A549 (cell line): ENCODE data around the gene ZFPM1. TPM values are rescaled to one million over a fixed set of nuclear protein-coding genes. Genes with fewer than 3 reads are reported as not detected.

Source experiments
- ATAC-seq, 2 experiments: fragments of 200-7000 bp in 1 of 2; fragments of >200 bp in 1 of 2; cut with Nextera tagmentation in 1 of 2; cut with Tn5 transposase in 1 of 2; 3 replicates each; pipeline versions ENCODE4 v1.8.0 to v1.9.1; 2018 to 2020; ENCODE audit warnings: mild to moderate bottlenecking in 1 of 2, moderate library complexity in 1 of 2
- CTCF ChIA-PET: fragments of 300-600 bp; sonication (Branson Sonifier 250); formaldehyde crosslinking; extraction: SDS; loops from one replicate; lab custom pipeline; 2021; ENCODE audit warnings: antibody characterized with exemption, inconsistent platforms; lab: Yijun Ruan, JAX
- POLR2A ChIA-PET: fragments of 350-600 bp; formaldehyde crosslinking; extraction: SDS; loops from one replicate; lab custom pipeline; 2021; ENCODE audit warnings: antibody characterized with exemption, inconsistent platforms; lab: Yijun Ruan, JAX
- DNase-seq, 2 experiments: peaks; one replicate each; pipeline versions ENCODE4 v3.0.0 to v3.0.0-alpha.2; 2011 to 2016; ENCODE audit warnings: low read depth in 1 of 2, low spot score in 1 of 2
- FAIRE-seq: peaks from 2 replicates; lab custom pipeline; 2011; peaks lifted over from hg19 to GRCh38; lab: Jason Lieb, UNC
- H3K27ac ChIP-seq, 2 experiments: fragments of >200 bp; sonication (Bioruptor Twin); formaldehyde crosslinking; 3 replicates each; pipeline ENCODE4 v1.5.1; 2016 to 2017
- H3K4me1 ChIP-seq: fragments of >200 bp; sonication (Bioruptor Twin); formaldehyde crosslinking; 3 replicates; pipeline ENCODE4 v1.6.1; 2016
- H3K4me2 ChIP-seq: fragments of >200 bp; sonication (Bioruptor Twin); formaldehyde crosslinking; 3 replicates; pipeline ENCODE4 v1.6.1; 2016
- H3K4me3 ChIP-seq: fragments of >200 bp; sonication (Bioruptor Twin); formaldehyde crosslinking; 3 replicates; pipeline ENCODE4 v1.5.1; 2016
- H3K9me3 ChIP-seq: fragments of >200 bp; sonication (Bioruptor Twin); formaldehyde crosslinking; 3 replicates; pipeline ENCODE4 v1.6.1; 2016
- BHLHE40 ChIP-seq: IDR thresholded peaks from 2 replicates; pipeline ENCODE4 v1.6.1; 2012; ENCODE audit warnings: low read depth, low read length, inconsistent platforms
- CHD2 ChIP-seq: fragments of 150-350 bp; IDR thresholded peaks from 2 replicates; pipeline ENCODE4 v1.6.1; 2014; ENCODE audit warnings: low read length; ENCODE audit not compliant: partially characterized antibody
- CHD4 ChIP-seq: fragments of 200-600 bp; sonication (generic); IDR thresholded peaks from 2 replicates; pipeline ENCODE4 v1.6.1; 2016; ENCODE audit warnings: antibody characterized with exemption, mild to moderate bottlenecking, borderline replicate concordance
- EHMT2 ChIP-seq: fragments of 200-600 bp; sonication (generic); IDR thresholded peaks from 2 replicates; pipeline ENCODE4 v1.6.1; 2016; ENCODE audit warnings: antibody characterized with exemption, low read depth, mild to moderate bottlenecking, moderate library complexity
- FOSL2 ChIP-seq, 2 experiments: fragments of 450-650 bp in 1 of 2; fragments of >200 bp in 1 of 2; sonication (Bioruptor Twin) in 1 of 2; formaldehyde crosslinking; IDR thresholded peaks; 2 replicates each; pipeline versions ENCODE4 v1.5.0 to v1.6.1; 2016 to 2020; ENCODE audit warnings: mild to moderate bottlenecking in 1 of 2, moderate library complexity in 1 of 2
- GATA3 ChIP-seq: IDR thresholded peaks from 2 replicates; pipeline ENCODE4 v1.6.1; 2012; ENCODE audit warnings: borderline replicate concordance
- HDAC2 ChIP-seq: fragments of 200-600 bp; sonication (generic); IDR thresholded peaks from 2 replicates; pipeline ENCODE4 v1.6.1; 2016
- HOXB13 ChIP-seq: fragments of 250-450 bp; sonication (Bioruptor Pico); IDR thresholded peaks from 2 replicates; pipeline ENCODE4 v1.5.0; 2020; ENCODE audit warnings: low read depth, mild to moderate bottlenecking, moderate library complexity
- KDM5A ChIP-seq: fragments of 200-600 bp; sonication (generic); IDR thresholded peaks from 2 replicates; pipeline ENCODE4 v1.6.1; 2016; ENCODE audit warnings: antibody characterized with exemption, mild to moderate bottlenecking
- SREBF2 ChIP-seq: fragments of 450-650 bp; IDR thresholded peaks from 2 replicates; pipeline ENCODE4 v1.6.1; 2014; ENCODE audit warnings: mild to moderate bottlenecking, moderate library complexity
- TFCP2L1 ChIP-seq: fragments of 250-450 bp; sonication (Bioruptor Pico); IDR thresholded peaks from 2 replicates; pipeline ENCODE4 v1.5.0; 2021; ENCODE audit warnings: mild to moderate bottlenecking
- USF2 ChIP-seq: fragments of 450-650 bp; IDR thresholded peaks from 2 replicates; pipeline ENCODE4 v1.6.1; 2014; ENCODE audit warnings: antibody characterized with exemption
- ZFP36 ChIP-seq: fragments of 450-650 bp; IDR thresholded peaks from 2 replicates; pipeline ENCODE4 v1.6.1; 2014; ENCODE audit warnings: borderline replicate concordance; ENCODE audit not compliant: partially characterized antibody
- ZNF302 ChIP-seq: fragments of 250-450 bp; sonication (Bioruptor Pico); IDR thresholded peaks from 2 replicates; pipeline ENCODE4 v1.9.0; 2021; ENCODE audit warnings: inconsistent platforms, mild to moderate bottlenecking, moderate library complexity
- WGBS: methylation state at CpG from one replicate; pipeline ENCODE4 v1.1.6; 2017; ENCODE audit errors: missing lambda C conversion rate; 5-methylcytosine and 5-hydroxymethylcytosine counted together
- polyA plus RNA-seq, 4 experiments: library from polyadenylated mRNA; depleted of rRNA in 3 of 4; stranded (reverse); fragments of >200 nt; fragmentation: RNase III in 1 of 4; extraction: RNeasy Plus Mini Kit Qiagen cat#74134 plus additional on column Dnase treatment in 1 of 4; gene quantifications; 2 replicates in 3 of 4; 3 replicates in 1 of 4; pipeline ENCODE4 v1.2.3, GENCODE V29; 2011 to 2017
- TF ChIP-seq, protein P1 (sequence below): IDR thresholded peaks from 2 replicates; pipeline ENCODE4 v1.6.1; 2012
- TF ChIP-seq, protein P2 (sequence below): fragments of 250-450 bp; sonication (Bioruptor Pico); IDR thresholded peaks from 2 replicates; pipeline ENCODE4 v1.5.0; 2020; ENCODE audit warnings: low read depth, mild to moderate bottlenecking, moderate library complexity
- TF ChIP-seq, protein P3 (sequence below): IDR thresholded peaks from 2 replicates; pipeline ENCODE4 v1.6.1; 2012; ENCODE audit warnings: low read depth, borderline replicate concordance
- TF ChIP-seq, protein P4 (sequence below): IDR thresholded peaks from 2 replicates; pipeline ENCODE4 v1.6.1; 2012
- TF ChIP-seq, protein P5 (sequence below): fragments of 200-600 bp; sonication (generic); IDR thresholded peaks from 2 replicates; pipeline ENCODE4 v1.6.1; 2016; ENCODE audit warnings: antibody characterized with exemption, mild to moderate bottlenecking, moderate library complexity

ZFPM1 gene
- polyA plus RNA-seq, 2 of the 4 experiments (the other 2 are of a cell fraction): 0.36 to 2.5 TPM

DNA sequence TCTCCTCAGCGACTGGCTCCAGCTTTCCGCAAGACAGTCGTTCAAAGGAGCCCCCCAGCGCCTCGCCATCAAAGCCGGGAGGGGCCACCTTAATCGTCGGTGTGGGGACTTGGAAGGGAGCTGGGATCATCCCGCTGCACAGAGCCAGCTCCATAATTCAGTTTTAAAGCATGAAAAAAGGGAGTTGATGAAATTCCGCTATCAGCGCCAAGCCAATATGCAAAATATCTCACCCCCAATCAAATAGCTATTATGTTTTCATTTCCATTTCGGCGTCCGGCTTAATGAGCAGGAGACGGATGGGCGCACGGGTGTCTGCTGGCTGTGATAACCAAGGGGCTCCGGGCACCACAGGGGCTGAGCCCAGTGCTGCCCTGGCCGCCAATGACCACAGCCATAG, 27.7 kb downstream of the ZFPM1 start:
- Histone ChIP-seq H3K27ac (no peak overlapping the region), H3K9me3 (no peaks in the 10 kb centered on the region), H3K4me2 (no peak overlapping the region), H3K4me3 (no peak overlapping the region), H3K4me1 (no peaks in the 10 kb centered on the region)
- no peak for TF ChIP-seq SREBF2
- TF ChIP-seq HOXB13 (CRISPR knock-in tag): no peak
- no peak for TF ChIP-seq USF2
- TF ChIP-seq EHMT2: no peak
- no peak for TF ChIP-seq FOSL2 (IDR thresholded peaks at IDR 0.05)
- no peak for TF ChIP-seq FOSL2 (CRISPR knock-in tag; IDR thresholded peaks at IDR 0.05)
- TF ChIP-seq ZNF302 (CRISPR knock-in tag): no peak
- no peak for TF ChIP-seq HDAC2
- no peak for TF ChIP-seq TFCP2L1 (CRISPR knock-in tag)
- no peak for TF ChIP-seq KDM5A
- no peak for TF ChIP-seq BHLHE40
- no peak for TF ChIP-seq GATA3
- TF ChIP-seq, protein P1, sequence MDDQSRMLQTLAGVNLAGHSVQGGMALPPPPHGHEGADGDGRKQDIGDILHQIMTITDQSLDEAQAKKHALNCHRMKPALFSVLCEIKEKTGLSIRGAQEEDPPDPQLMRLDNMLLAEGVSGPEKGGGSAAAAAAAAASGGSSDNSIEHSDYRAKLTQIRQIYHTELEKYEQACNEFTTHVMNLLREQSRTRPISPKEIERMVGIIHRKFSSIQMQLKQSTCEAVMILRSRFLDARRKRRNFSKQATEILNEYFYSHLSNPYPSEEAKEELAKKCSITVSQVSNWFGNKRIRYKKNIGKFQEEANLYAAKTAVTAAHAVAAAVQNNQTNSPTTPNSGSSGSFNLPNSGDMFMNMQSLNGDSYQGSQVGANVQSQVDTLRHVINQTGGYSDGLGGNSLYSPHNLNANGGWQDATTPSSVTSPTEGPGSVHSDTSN: no peak
- no peak for TF ChIP-seq CHD4
- TF ChIP-seq ZFP36: no peak
- TF ChIP-seq, protein P2, sequence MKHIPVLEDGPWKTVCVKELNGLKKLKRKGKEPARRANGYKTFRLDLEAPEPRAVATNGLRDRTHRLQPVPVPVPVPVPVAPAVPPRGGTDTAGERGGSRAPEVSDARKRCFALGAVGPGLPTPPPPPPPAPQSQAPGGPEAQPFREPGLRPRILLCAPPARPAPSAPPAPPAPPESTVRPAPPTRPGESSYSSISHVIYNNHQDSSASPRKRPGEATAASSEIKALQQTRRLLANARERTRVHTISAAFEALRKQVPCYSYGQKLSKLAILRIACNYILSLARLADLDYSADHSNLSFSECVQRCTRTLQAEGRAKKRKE: no peak
- TF ChIP-seq, protein P3, sequence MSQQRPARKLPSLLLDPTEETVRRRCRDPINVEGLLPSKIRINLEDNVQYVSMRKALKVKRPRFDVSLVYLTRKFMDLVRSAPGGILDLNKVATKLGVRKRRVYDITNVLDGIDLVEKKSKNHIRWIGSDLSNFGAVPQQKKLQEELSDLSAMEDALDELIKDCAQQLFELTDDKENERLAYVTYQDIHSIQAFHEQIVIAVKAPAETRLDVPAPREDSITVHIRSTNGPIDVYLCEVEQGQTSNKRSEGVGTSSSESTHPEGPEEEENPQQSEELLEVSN: no peak
- TF ChIP-seq, protein P4, sequence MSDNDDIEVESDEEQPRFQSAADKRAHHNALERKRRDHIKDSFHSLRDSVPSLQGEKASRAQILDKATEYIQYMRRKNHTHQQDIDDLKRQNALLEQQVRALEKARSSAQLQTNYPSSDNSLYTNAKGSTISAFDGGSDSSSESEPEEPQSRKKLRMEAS: no peak
- ChIA-PET CTCF (interaction anchor here (1.0 kb wide), 1 partner anchor 43 kb away, joined by 3 read pairs; no protein-coding TSS in a partner anchor), POLR2A (no interaction called here)
- 92% methylated on average over 19 of the region's 19 CpGs for WGBS
- FAIRE-seq (no peak), ATAC-seq (no peak), DNase-seq (no peak)

- ChIA-PET CTCF (no interaction called here), POLR2A (no interaction called here)
- no peak overlapping the region for H3K4me3 ChIP-seq
- FAIRE-seq (no peak), DNase-seq (no peak)
- H3K9me3 ChIP-seq: no peaks in the 10 kb centered on the region
- 71% methylated on average over 8 of the region's 9 CpGs for WGBS
- no peak overlapping the region for H3K27ac ChIP-seq
- TF ChIP-seq, protein P5, sequence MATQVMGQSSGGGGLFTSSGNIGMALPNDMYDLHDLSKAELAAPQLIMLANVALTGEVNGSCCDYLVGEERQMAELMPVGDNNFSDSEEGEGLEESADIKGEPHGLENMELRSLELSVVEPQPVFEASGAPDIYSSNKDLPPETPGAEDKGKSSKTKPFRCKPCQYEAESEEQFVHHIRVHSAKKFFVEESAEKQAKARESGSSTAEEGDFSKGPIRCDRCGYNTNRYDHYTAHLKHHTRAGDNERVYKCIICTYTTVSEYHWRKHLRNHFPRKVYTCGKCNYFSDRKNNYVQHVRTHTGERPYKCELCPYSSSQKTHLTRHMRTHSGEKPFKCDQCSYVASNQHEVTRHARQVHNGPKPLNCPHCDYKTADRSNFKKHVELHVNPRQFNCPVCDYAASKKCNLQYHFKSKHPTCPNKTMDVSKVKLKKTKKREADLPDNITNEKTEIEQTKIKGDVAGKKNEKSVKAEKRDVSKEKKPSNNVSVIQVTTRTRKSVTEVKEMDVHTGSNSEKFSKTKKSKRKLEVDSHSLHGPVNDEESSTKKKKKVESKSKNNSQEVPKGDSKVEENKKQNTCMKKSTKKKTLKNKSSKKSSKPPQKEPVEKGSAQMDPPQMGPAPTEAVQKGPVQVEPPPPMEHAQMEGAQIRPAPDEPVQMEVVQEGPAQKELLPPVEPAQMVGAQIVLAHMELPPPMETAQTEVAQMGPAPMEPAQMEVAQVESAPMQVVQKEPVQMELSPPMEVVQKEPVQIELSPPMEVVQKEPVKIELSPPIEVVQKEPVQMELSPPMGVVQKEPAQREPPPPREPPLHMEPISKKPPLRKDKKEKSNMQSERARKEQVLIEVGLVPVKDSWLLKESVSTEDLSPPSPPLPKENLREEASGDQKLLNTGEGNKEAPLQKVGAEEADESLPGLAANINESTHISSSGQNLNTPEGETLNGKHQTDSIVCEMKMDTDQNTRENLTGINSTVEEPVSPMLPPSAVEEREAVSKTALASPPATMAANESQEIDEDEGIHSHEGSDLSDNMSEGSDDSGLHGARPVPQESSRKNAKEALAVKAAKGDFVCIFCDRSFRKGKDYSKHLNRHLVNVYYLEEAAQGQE: no peak
- TF ChIP-seq ZFP36 (peak; percentile 24), CHD2 (no peak)
- TF ChIP-seq, all 56 proteins: peak for 1
- no peak for ATAC-seq
- H3K4me1 ChIP-seq: peaks cover 1% of the 10 kb centered on the region; the same call in 1 of the 3 replicates
- H3K4me2 ChIP-seq: no peak overlapping the region
These were observed 28.8 kb downstream of the ZFPM1 start for GRCh38 chr16:88481851-88482250.
